SK-N-SH treated with all-trans-retinoic acid at 6 μM for 48 hours (cell line): Measurements from ENCODE around the gene KRTAP10-10.

Source experiments
- ARNTL ChIP-seq: fragments of 450-650 bp; formaldehyde crosslinking; IDR thresholded peaks from 2 replicates; pipeline ENCODE4 v1.5.0; 2020; ENCODE audit warnings: low read depth, mild to moderate bottlenecking, moderate library complexity, borderline replicate concordance
- ISL1 ChIP-seq: fragments of 250-450 bp; sonication (Bioruptor Pico); IDR thresholded peaks from 2 replicates; pipeline ENCODE4 v2.1.2; 2022; ENCODE audit warnings: mild to moderate bottlenecking, moderate library complexity
- PPARA ChIP-seq: fragments of 250-450 bp; sonication (Bioruptor Pico); IDR thresholded peaks from 2 replicates; pipeline ENCODE4 v1.5.0; 2020; ENCODE audit warnings: mild to moderate bottlenecking, borderline replicate concordance
- RARB ChIP-seq: fragments of 250-450 bp; sonication (Bioruptor Pico); IDR thresholded peaks from 2 replicates; pipeline ENCODE4 v1.8.0; 2021; ENCODE audit warnings: mild to moderate bottlenecking, moderate library complexity
- TCF4 ChIP-seq: fragments of 250-450 bp; sonication (Bioruptor Pico); IDR thresholded peaks from 2 replicates; pipeline ENCODE4 v1.8.0; 2021; ENCODE audit warnings: mild to moderate bottlenecking, moderate library complexity, borderline replicate concordance
- ZFP30 ChIP-seq: fragments of 450-650 bp; formaldehyde crosslinking; IDR thresholded peaks from 2 replicates; pipeline ENCODE4 v1.5.0; 2022; ENCODE audit warnings: mild to moderate bottlenecking, moderate library complexity
- ZNF565 ChIP-seq: fragments of 450-650 bp; formaldehyde crosslinking; conservative IDR thresholded peaks from 2 replicates; pipeline ENCODE4 v1.5.0; 2020; ENCODE audit warnings: low read depth, mild to moderate bottlenecking, moderate library complexity
- ZNF70 ChIP-seq: fragments of 450-650 bp; formaldehyde crosslinking; IDR thresholded peaks from 2 replicates; pipeline ENCODE4 v1.5.0; 2020; ENCODE audit warnings: mild to moderate bottlenecking, moderate library complexity
- TF ChIP-seq, protein P1 (sequence below): fragments of 250-450 bp; sonication (Bioruptor Pico); IDR thresholded peaks from 2 replicates; pipeline ENCODE4 v1.8.0; 2020; ENCODE audit warnings: mild to moderate bottlenecking, moderate library complexity, borderline replicate concordance
- TF ChIP-seq, protein P2 (sequence below): fragments of 250-450 bp; sonication (Bioruptor Pico); IDR thresholded peaks from 2 replicates; pipeline ENCODE4 v1.5.1; 2020; ENCODE audit warnings: low read depth, mild to moderate bottlenecking, moderate library complexity
- TF ChIP-seq, protein P3 (sequence below): fragments of 250-450 bp; sonication (Bioruptor Pico); IDR thresholded peaks from 2 replicates; pipeline ENCODE4 v1.5.0; 2020; ENCODE audit warnings: mild to moderate bottlenecking, moderate library complexity
- TF ChIP-seq, protein P4 (sequence below): fragments of 250-450 bp; sonication (Bioruptor Pico); IDR thresholded peaks from 2 replicates; pipeline ENCODE4 v1.8.0; 2021; ENCODE audit warnings: low read depth, mild to moderate bottlenecking, moderate library complexity, borderline replicate concordance

DNA sequence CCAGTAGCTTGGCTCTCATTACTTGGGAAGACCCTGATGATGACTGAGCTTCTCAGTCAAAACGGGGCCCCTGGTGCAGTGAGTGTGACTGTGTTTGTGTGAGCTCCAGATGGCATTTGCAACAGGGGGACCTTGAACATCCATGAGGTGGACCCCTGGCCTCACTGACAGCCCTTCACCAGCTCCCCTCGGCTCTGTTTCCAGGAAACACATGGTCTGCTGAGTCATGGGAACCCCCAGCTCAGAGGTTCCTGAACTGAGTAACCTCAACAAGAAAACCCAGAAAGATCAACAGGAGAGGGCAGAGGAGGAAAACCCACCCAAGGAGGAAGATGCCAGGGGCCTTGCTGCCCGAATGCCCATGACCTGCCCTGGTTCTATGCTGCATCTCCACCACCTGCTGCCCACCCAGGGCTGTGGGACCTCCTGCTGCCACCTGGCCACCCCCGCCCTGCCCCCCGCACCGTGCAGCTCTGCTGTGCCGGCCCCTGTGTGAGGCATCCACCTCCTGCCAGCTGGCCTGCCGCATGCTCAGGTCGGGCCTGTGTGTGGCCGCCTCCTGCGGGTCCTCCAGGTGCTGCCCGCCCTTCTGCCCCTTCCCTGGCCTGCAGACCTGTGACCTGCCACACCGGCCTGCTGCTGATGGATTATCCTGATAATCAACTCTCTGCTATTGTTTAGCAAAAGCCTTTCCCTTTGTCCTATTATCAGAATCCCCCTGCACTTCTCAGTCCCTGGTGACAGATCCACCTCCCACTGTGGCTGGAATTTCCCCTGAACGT, 49.0 kb downstream of the KRTAP10-10 start:
- TF ChIP-seq ZFP30 (CRISPR knock-in tag), result no peak
- TF ChIP-seq, protein P1, sequence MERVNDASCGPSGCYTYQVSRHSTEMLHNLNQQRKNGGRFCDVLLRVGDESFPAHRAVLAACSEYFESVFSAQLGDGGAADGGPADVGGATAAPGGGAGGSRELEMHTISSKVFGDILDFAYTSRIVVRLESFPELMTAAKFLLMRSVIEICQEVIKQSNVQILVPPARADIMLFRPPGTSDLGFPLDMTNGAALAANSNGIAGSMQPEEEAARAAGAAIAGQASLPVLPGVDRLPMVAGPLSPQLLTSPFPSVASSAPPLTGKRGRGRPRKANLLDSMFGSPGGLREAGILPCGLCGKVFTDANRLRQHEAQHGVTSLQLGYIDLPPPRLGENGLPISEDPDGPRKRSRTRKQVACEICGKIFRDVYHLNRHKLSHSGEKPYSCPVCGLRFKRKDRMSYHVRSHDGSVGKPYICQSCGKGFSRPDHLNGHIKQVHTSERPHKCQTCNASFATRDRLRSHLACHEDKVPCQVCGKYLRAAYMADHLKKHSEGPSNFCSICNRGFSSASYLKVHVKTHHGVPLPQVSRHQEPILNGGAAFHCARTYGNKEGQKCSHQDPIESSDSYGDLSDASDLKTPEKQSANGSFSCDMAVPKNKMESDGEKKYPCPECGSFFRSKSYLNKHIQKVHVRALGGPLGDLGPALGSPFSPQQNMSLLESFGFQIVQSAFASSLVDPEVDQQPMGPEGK (CRISPR knock-in tag), result no peak
- no peak for TF ChIP-seq RARB (CRISPR knock-in tag)
- TF ChIP-seq, protein P2, sequence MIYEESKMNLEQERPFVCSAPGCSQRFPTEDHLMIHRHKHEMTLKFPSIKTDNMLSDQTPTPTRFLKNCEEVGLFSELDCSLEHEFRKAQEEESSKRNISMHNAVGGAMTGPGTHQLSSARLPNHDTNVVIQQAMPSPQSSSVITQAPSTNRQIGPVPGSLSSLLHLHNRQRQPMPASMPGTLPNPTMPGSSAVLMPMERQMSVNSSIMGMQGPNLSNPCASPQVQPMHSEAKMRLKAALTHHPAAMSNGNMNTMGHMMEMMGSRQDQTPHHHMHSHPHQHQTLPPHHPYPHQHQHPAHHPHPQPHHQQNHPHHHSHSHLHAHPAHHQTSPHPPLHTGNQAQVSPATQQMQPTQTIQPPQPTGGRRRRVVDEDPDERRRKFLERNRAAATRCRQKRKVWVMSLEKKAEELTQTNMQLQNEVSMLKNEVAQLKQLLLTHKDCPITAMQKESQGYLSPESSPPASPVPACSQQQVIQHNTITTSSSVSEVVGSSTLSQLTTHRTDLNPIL (CRISPR knock-in tag), result no peak
- TF ChIP-seq, protein P3, sequence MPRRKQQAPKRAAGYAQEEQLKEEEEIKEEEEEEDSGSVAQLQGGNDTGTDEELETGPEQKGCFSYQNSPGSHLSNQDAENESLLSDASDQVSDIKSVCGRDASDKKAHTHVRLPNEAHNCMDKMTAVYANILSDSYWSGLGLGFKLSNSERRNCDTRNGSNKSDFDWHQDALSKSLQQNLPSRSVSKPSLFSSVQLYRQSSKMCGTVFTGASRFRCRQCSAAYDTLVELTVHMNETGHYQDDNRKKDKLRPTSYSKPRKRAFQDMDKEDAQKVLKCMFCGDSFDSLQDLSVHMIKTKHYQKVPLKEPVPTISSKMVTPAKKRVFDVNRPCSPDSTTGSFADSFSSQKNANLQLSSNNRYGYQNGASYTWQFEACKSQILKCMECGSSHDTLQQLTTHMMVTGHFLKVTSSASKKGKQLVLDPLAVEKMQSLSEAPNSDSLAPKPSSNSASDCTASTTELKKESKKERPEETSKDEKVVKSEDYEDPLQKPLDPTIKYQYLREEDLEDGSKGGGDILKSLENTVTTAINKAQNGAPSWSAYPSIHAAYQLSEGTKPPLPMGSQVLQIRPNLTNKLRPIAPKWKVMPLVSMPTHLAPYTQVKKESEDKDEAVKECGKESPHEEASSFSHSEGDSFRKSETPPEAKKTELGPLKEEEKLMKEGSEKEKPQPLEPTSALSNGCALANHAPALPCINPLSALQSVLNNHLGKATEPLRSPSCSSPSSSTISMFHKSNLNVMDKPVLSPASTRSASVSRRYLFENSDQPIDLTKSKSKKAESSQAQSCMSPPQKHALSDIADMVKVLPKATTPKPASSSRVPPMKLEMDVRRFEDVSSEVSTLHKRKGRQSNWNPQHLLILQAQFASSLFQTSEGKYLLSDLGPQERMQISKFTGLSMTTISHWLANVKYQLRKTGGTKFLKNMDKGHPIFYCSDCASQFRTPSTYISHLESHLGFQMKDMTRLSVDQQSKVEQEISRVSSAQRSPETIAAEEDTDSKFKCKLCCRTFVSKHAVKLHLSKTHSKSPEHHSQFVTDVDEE (CRISPR knock-in tag), result no peak
- no peak for TF ChIP-seq PPARA
- TF ChIP-seq ARNTL, result no peak
- TF ChIP-seq ZNF70 (CRISPR knock-in tag), result no peak
- TF ChIP-seq TCF4 (CRISPR knock-in tag), result no peak
- TF ChIP-seq, protein P4, sequence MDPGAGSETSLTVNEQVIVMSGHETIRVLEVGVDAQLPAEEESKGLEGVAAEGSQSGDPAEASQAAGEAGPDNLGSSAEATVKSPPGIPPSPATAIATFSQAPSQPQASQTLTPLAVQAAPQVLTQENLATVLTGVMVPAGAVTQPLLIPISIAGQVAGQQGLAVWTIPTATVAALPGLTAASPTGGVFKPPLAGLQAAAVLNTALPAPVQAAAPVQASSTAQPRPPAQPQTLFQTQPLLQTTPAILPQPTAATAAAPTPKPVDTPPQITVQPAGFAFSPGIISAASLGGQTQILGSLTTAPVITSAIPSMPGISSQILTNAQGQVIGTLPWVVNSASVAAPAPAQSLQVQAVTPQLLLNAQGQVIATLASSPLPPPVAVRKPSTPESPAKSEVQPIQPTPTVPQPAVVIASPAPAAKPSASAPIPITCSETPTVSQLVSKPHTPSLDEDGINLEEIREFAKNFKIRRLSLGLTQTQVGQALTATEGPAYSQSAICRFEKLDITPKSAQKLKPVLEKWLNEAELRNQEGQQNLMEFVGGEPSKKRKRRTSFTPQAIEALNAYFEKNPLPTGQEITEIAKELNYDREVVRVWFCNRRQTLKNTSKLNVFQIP (CRISPR knock-in tag), result no peak
- TF ChIP-seq ZNF565 (CRISPR knock-in tag), result no peak
- no peak for TF ChIP-seq ISL1 (CRISPR knock-in tag)
